ENCODE results near the gene C20orf204.
A peak's percentile ranks its signal among the peaks of the same experiment; 100 is the strongest.

C20orf204 gene

DNA sequence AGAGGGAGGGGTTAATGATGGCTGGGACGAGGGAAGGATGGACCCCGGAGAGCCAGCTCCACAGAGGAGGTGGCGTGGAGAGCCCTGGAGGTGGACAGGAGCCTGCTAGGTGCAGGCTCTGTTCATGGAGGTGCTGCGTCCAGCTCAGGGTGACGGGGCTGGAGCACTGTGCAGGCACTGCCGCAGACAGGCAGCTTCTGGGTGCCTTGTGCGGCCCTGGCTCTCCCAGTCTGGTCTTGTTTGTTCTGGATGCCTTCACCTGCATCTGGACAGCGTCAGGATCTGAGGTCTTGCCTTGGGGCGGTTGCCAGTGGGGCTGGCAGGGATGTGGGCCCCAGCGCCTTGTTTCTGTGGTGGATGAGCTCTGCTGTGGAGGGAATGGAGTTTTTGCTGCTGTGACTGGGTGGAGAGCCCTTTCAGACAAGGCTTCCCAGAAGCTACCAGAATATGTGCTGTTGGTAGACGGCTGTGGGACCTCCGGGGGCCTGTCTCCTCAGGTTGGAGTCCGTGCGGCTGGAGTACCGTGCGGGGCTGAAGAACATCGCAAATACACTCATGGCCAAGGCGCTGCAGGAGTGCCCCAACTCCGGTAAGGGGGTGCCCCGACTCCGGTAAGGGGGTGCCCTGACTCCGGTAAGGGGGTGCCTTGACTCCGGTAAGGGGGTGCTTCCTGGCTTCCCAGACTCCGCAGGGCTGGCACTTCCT is 7.8 kb upstream of the C20orf204 start:
- H3K23ac ChIP-seq (ENCODE audit: low read depth, low read length, poor library complexity): no peak overlapping the region
- no peaks in the 10 kb centered on the region for H3K4me1 ChIP-seq (ENCODE audit: control insufficient read depth in 2 of 2, insufficient read depth in 1 of 2, low read depth in 1 of 2, low read length in 2 of 2)
- H2BK12ac ChIP-seq (ENCODE audit: low read length): no peak overlapping the region
- H2BK120ac ChIP-seq (ENCODE audit: low read depth, low read length): no peak overlapping the region
- no peak overlapping the region for H3K4me3 ChIP-seq (ENCODE audit: low read length in 2 of 2)
- no peak overlapping the region for H3K18ac ChIP-seq (ENCODE audit: low read length)
- H4K8ac ChIP-seq (ENCODE audit: low read depth, low read length): no peak overlapping the region
- no peak overlapping the region for H2BK5ac ChIP-seq (ENCODE audit: low read length)
- H3K27me3 ChIP-seq (ENCODE audit: control insufficient read depth in 3 of 3, insufficient read depth in 3 of 3, low read depth in 1 of 3, low read length in 3 of 3): no peaks in the 10 kb centered on the region
- no peak overlapping the region for H3K27ac ChIP-seq (replicated peaks; ENCODE audit: low read length)
- no peak overlapping the region for H4K91ac ChIP-seq (ENCODE audit: low read depth, low read length, poor library complexity)
- no peak overlapping the region for H3K9ac ChIP-seq (ENCODE audit: low read depth, low read length, poor library complexity)
- H3K36me3 ChIP-seq (replicated peaks in 1 of 2; ENCODE audit: control insufficient read depth in 2 of 2, insufficient read depth in 2 of 2, low read length in 2 of 2): peaks cover 72 to 94% of the 10 kb centered on the region in 2 donors
- H2BK15ac ChIP-seq (ENCODE audit: low read length): no peak overlapping the region
- no peak for DNase-seq (ENCODE audit: low spot score)
- H3K79me1 ChIP-seq (ENCODE audit: low read depth, low read length): peaks cover 15% of the 10 kb centered on the region
- WGBS, 2 donors (ENCODE audit: extremely low coverage in 2 of 2, insufficient read length in 2 of 2, insufficient replicate concordance in 1 of 2): no CpG with 5 or more reads among the region's 24 CpGs
- no peak overlapping the region for H3K4ac ChIP-seq (ENCODE audit: low read length)
- no peak overlapping the region for H3K14ac ChIP-seq (ENCODE audit: low read length)
- H2AFZ ChIP-seq (ENCODE audit: low read length): no peak overlapping the region
- H3K9me3 ChIP-seq (replicated peaks in 1 of 2; ENCODE audit: control insufficient read depth in 2 of 2, insufficient read depth in 1 of 2, low read depth in 1 of 2, low read length in 2 of 2): peaks cover 0 to 1% of the 10 kb centered on the region in 2 donors
- H3K4me2 ChIP-seq (ENCODE audit: insufficient read depth, low read length, poor library complexity, severe bottlenecking): peak overlapping the region; percentile 11
- no peak overlapping the region for H2AK5ac ChIP-seq (ENCODE audit: low read depth, low read length)

DNA sequence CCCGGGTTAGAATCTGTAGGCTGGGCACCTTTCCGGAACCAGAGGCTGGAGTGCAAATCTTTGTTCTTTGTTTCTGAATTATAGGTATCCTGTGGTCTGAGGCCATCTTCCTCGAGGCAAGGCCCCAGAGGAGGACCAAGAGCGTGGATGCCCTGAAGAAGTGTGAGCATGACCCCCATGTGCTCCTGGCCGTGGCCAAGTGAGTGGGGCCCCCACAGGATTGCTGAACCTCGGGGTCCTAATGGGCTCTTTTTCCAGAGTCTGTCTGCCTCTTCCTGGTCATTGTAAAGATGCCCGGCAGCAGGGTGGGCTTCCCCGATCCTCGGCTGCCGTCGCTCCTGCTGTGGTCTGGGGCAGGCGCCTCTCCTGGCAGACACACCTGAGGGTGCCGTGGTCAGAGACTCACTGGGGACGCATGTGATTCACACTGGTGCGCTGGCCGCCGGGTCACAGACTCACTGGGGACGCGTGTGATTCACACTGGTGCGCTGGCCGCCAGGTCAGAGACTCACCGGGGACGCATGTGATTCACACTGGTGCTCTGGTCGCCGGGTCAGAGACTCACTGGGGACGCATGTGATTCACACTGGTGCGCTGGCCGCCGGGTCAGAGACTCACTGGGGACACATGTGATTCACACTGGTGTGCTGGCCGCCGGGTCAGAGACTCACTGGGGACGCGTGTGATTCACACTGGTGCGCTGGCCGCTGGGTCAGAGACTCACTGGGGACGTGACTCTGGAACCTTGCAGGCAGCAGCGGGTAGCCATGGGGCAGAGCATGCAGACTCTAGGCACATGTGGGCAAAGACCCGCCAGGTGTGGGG is 6.5 kb upstream of the C20orf204 start:
- Histone ChIP-seq H2BK5ac (ENCODE audit: low read length) (no peak overlapping the region), H2BK120ac (ENCODE audit: low read depth, low read length) (no peak overlapping the region), H2AFZ (ENCODE audit: low read length) (no peak overlapping the region), H3K27ac (replicated peaks; ENCODE audit: low read length) (no peak overlapping the region), H3K27me3 (ENCODE audit: control insufficient read depth in 3 of 3, insufficient read depth in 3 of 3, low read depth in 1 of 3, low read length in 3 of 3) (no peaks in the 10 kb centered on the region), H3K4ac (ENCODE audit: low read length) (no peak overlapping the region), H2AK5ac (ENCODE audit: low read depth, low read length) (no peak overlapping the region), H3K79me1 (ENCODE audit: low read depth, low read length) (peaks cover 9% of the 10 kb centered on the region), H3K4me1 (ENCODE audit: control insufficient read depth in 2 of 2, insufficient read depth in 1 of 2, low read depth in 1 of 2, low read length in 2 of 2) (no peaks in the 10 kb centered on the region), H3K4me2 (ENCODE audit: insufficient read depth, low read length, poor library complexity, severe bottlenecking) (no peak overlapping the region), H2BK15ac (ENCODE audit: low read length) (no peak overlapping the region), H3K23ac (ENCODE audit: low read depth, low read length, poor library complexity) (no peak overlapping the region), H3K36me3 (replicated peaks in 1 of 2; ENCODE audit: control insufficient read depth in 2 of 2, insufficient read depth in 2 of 2, low read length in 2 of 2) (peaks cover 65 to 92% of the 10 kb centered on the region in 2 donors), H4K91ac (ENCODE audit: low read depth, low read length, poor library complexity) (no peak overlapping the region), H3K4me3 (ENCODE audit: low read length in 2 of 2) (no peak overlapping the region), H3K14ac (ENCODE audit: low read length) (no peak overlapping the region), H3K18ac (ENCODE audit: low read length) (no peak overlapping the region), H2BK12ac (ENCODE audit: low read length) (no peak overlapping the region), H3K9ac (ENCODE audit: low read depth, low read length, poor library complexity) (peak overlapping the region; percentile 21), H3K9me3 (replicated peaks in 1 of 2; ENCODE audit: control insufficient read depth in 2 of 2, insufficient read depth in 1 of 2, low read depth in 1 of 2, low read length in 2 of 2) (no peaks in the 10 kb centered on the region), H4K8ac (ENCODE audit: low read depth, low read length) (no peak overlapping the region)
- DNase-seq (ENCODE audit: low spot score): no peak
- WGBS, 2 donors (ENCODE audit: extremely low coverage in 2 of 2, insufficient read length in 2 of 2, insufficient replicate concordance in 1 of 2): no CpG with 5 or more reads among the region's 38 CpGs

DNA sequence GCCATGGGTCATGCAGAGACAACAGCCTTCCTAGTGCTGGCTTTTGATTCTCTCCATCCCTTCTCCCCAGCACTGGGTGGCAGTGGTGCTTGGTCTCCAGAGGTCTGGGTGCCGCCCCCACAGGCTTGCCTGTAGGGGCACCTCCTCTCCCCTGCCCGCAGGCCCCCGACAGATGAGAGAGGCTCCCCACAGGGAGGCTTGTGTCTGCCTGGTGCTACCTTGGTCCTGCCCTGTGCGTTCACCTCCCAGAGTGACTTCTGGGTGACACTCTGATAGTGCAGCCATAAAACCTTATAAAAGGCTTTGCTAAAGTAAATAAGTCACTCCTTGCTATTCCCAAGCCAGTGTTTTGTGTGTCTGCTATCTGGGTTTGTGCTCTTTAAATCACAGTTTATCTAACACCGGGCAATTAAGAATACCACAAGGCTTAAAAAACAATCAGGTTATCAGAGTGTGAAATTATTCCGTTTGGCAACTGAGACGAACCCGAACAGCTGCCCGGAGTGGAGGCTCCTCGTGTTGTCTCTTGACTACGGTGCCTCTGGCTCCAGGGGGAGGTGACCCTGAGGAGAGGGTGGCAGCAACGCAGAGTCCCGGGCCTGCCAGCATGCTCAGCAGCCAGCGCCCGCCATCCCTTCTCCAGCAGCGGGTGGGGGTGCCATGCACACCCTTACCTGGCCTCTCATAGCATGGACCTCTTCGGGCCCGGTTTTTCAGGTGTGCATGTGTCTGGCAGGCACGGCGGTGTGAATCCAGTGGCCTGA is 5.4 kb upstream of the C20orf204 start:
- no peaks in the 10 kb centered on the region for H3K27me3 ChIP-seq (ENCODE audit: control insufficient read depth in 3 of 3, insufficient read depth in 3 of 3, low read depth in 1 of 3, low read length in 3 of 3)

More for the DNA sequence above, 5.4 kb upstream of the C20orf204 start:
- Histone ChIP-seq H3K4me1 (ENCODE audit: control insufficient read depth in 2 of 2, insufficient read depth in 1 of 2, low read depth in 1 of 2, low read length in 2 of 2) (no peaks in the 10 kb centered on the region), H3K36me3 (replicated peaks in 1 of 2; ENCODE audit: control insufficient read depth in 2 of 2, insufficient read depth in 2 of 2, low read length in 2 of 2) (peaks cover 58 to 92% of the 10 kb centered on the region in 2 donors), H3K79me1 (ENCODE audit: low read depth, low read length) (peaks cover 9% of the 10 kb centered on the region), H3K4me3 (ENCODE audit: low read length in 2 of 2) (no peak overlapping the region), H2BK15ac (ENCODE audit: low read length) (no peak overlapping the region), H2AK5ac (ENCODE audit: low read depth, low read length) (no peak overlapping the region), H3K27ac (replicated peaks; ENCODE audit: low read length) (no peak overlapping the region), H4K91ac (ENCODE audit: low read depth, low read length, poor library complexity) (no peak overlapping the region), H3K9ac (ENCODE audit: low read depth, low read length, poor library complexity) (no peak overlapping the region), H3K4me2 (ENCODE audit: insufficient read depth, low read length, poor library complexity, severe bottlenecking) (no peak overlapping the region), H3K4ac (ENCODE audit: low read length) (no peak overlapping the region), H4K8ac (ENCODE audit: low read depth, low read length) (no peak overlapping the region), H2BK12ac (ENCODE audit: low read length) (no peak overlapping the region), H3K14ac (ENCODE audit: low read length) (no peak overlapping the region), H2AFZ (ENCODE audit: low read length) (no peak overlapping the region), H3K23ac (ENCODE audit: low read depth, low read length, poor library complexity) (no peak overlapping the region), H2BK120ac (ENCODE audit: low read depth, low read length) (no peak overlapping the region), H2BK5ac (ENCODE audit: low read length) (no peak overlapping the region), H3K18ac (ENCODE audit: low read length) (no peak overlapping the region), H3K9me3 (replicated peaks in 1 of 2; ENCODE audit: control insufficient read depth in 2 of 2, insufficient read depth in 1 of 2, low read depth in 1 of 2, low read length in 2 of 2) (no peaks in the 10 kb centered on the region)
- WGBS, 2 donors (ENCODE audit: extremely low coverage in 2 of 2, insufficient read length in 2 of 2, insufficient replicate concordance in 1 of 2): no CpG with 5 or more reads among the region's 20 CpGs
- no peak for DNase-seq (ENCODE audit: low spot score)
